H9 (cell line): ENCODE data around the gene GGCT. TPM values are rescaled to one million over a fixed set of nuclear protein-coding genes. Genes with fewer than 3 reads are reported as not detected.

Experiments used
- DNase-seq: peaks from one replicate; pipeline ENCODE4 v3.0.0-alpha.2; 2017
- H2AFZ ChIP-seq: one replicate; pipeline ENCODE4 v1.6.1; 2013; ENCODE audit warnings: mild to moderate bottlenecking, low read length, control low read depth, moderate library complexity
- H2AK5ac ChIP-seq: 2 replicates; pipeline ENCODE4 v1.6.1; 2013; ENCODE audit warnings: low read length, control low read depth, mixed read lengths; ENCODE audit not compliant: insufficient read length
- H2BK120ac ChIP-seq: one replicate; pipeline ENCODE4 v1.6.1; 2013; ENCODE audit warnings: low read depth, mild to moderate bottlenecking, low read length, control low read depth, inconsistent platforms; ENCODE audit not compliant: poor library complexity, severe bottlenecking
- H2BK12ac ChIP-seq: 2 replicates; pipeline ENCODE4 v1.6.1; 2013; ENCODE audit warnings: low read length, control low read depth, mixed read lengths, low read depth; ENCODE audit not compliant: insufficient read length
- H2BK15ac ChIP-seq: 2 replicates; pipeline ENCODE4 v1.6.1; 2013; ENCODE audit warnings: low read depth, low read length, control low read depth
- H2BK20ac ChIP-seq: one replicate; pipeline ENCODE4 v1.6.1; 2013; ENCODE audit warnings: low read depth, mild to moderate bottlenecking, low read length, control low read depth, inconsistent platforms; ENCODE audit not compliant: poor library complexity, severe bottlenecking
- H2BK5ac ChIP-seq: 2 replicates; pipeline ENCODE4 v1.6.1; 2013; ENCODE audit warnings: low read length, control low read depth, mixed read lengths; ENCODE audit not compliant: insufficient read length
- H3K14ac ChIP-seq: 2 replicates; pipeline ENCODE4 v1.6.1; 2013; ENCODE audit warnings: low read length, control low read depth; ENCODE audit not compliant: insufficient read depth
- H3K18ac ChIP-seq: 2 replicates; pipeline ENCODE4 v1.6.1; 2013; ENCODE audit warnings: low read depth, mild to moderate bottlenecking, mixed read lengths, low read length, control low read depth; ENCODE audit not compliant: insufficient read length
- H3K23ac ChIP-seq: 2 replicates; pipeline ENCODE4 v1.6.1; 2013; ENCODE audit warnings: low read length, control low read depth, mixed read lengths, low read depth; ENCODE audit not compliant: insufficient read length
- H3K23me2 ChIP-seq: 2 replicates; pipeline ENCODE4 v1.6.1; 2013; ENCODE audit warnings: low read depth, mild to moderate bottlenecking, mixed read lengths, low read length, control low read depth; ENCODE audit not compliant: insufficient read length, poor library complexity, severe bottlenecking
- H3K27ac ChIP-seq: 2 replicates; pipeline ENCODE4 v1.5.1; 2013; ENCODE audit warnings: low read length, control low read depth, mixed read lengths, low read depth; ENCODE audit not compliant: insufficient read length
- H3K27me3 ChIP-seq: 2 replicates; pipeline ENCODE4 v1.6.1; 2013; ENCODE audit warnings: low read length, control low read depth, inconsistent platforms; ENCODE audit not compliant: insufficient read depth
- H3K4ac ChIP-seq: 2 replicates; pipeline ENCODE4 v1.6.1; 2013; ENCODE audit warnings: low read depth, mild to moderate bottlenecking, control low read depth, inconsistent platforms, low read length, moderate library complexity
- H3K4me1 ChIP-seq: 2 replicates; pipeline ENCODE4 v1.6.1; 2013; ENCODE audit warnings: low read length, control low read depth, inconsistent platforms; ENCODE audit not compliant: insufficient read depth
- H3K4me2 ChIP-seq: 2 replicates; pipeline ENCODE4 v1.6.1; 2013; ENCODE audit warnings: low read length, control low read depth, mixed read lengths; ENCODE audit not compliant: insufficient read length, insufficient read depth
- H3K56ac ChIP-seq: 2 replicates; pipeline ENCODE4 v1.6.1; 2013; ENCODE audit warnings: low read depth, mild to moderate bottlenecking, mixed read lengths, low read length, control low read depth; ENCODE audit not compliant: insufficient read length
- H3K79me1 ChIP-seq: 2 replicates; pipeline ENCODE4 v1.6.1; 2013; ENCODE audit warnings: low read depth, mild to moderate bottlenecking, moderate library complexity, low read length, control low read depth, inconsistent platforms; ENCODE audit not compliant: insufficient read depth, poor library complexity, severe bottlenecking
- H3K79me2 ChIP-seq: 2 replicates; pipeline ENCODE4 v1.6.1; 2013; ENCODE audit warnings: low read length, control low read depth, inconsistent platforms; ENCODE audit not compliant: insufficient read depth
- H3K9ac ChIP-seq: 2 replicates; pipeline ENCODE4 v1.6.1; 2013; ENCODE audit warnings: low read length, control low read depth, mixed read lengths; ENCODE audit not compliant: insufficient read length; ENCODE audit errors: extremely low read depth
- H3K9me3 ChIP-seq: one replicate; pipeline ENCODE4 v1.6.1; 2013; ENCODE audit warnings: low read depth, low read length, inconsistent platforms; ENCODE audit not compliant: control insufficient read depth
- H3T11ph ChIP-seq: one replicate; pipeline ENCODE4 v1.6.1; 2013; ENCODE audit warnings: mild to moderate bottlenecking, low read length, control low read depth, inconsistent platforms
- H4K20me1 ChIP-seq: one replicate; pipeline ENCODE4 v1.6.1; 2013; ENCODE audit not compliant: control insufficient read depth, insufficient read length, insufficient read depth
- H4K5ac ChIP-seq: 2 replicates; pipeline ENCODE4 v1.6.1; 2013; ENCODE audit warnings: low read depth, mild to moderate bottlenecking, mixed read lengths, low read length, control low read depth; ENCODE audit not compliant: insufficient read length
- H4K8ac ChIP-seq: replicated peaks from 2 replicates; pipeline ENCODE4 v1.6.1; 2013; ENCODE audit warnings: low read length, control low read depth, mixed read lengths, low read depth; ENCODE audit not compliant: insufficient read length
- H4K91ac ChIP-seq: 2 replicates; pipeline ENCODE4 v1.6.1; 2013; ENCODE audit warnings: low read depth, mild to moderate bottlenecking, moderate library complexity, mixed read lengths, low read length, control low read depth; ENCODE audit not compliant: insufficient read length
- H3K27ac Mint-ChIP-seq, 3 experiments: 2 replicates in 2 of 3; 3 replicates in 1 of 3; pipeline ENCODE4 v1.8.0; 2020 to 2021; ENCODE audit warnings: mixed read lengths in 3 of 3, mild to moderate bottlenecking in 1 of 3, moderate library complexity in 1 of 3
- H3K27me3 Mint-ChIP-seq: 2 replicates; pipeline ENCODE4 v1.8.0; 2021; ENCODE audit warnings: low read depth, mild to moderate bottlenecking, moderate library complexity, mixed read lengths
- H3K36me3 Mint-ChIP-seq, 3 experiments: 2 replicates in 2 of 3; 3 replicates in 1 of 3; pipeline ENCODE4 v1.8.0; 2020 to 2021; ENCODE audit warnings: low read depth in 3 of 3, mixed read lengths in 3 of 3; ENCODE audit not compliant: insufficient read depth in 1 of 3
- H3K4me1 Mint-ChIP-seq, 2 experiments: 2 replicates each; pipeline ENCODE4 v1.8.0; 2020; ENCODE audit warnings: mixed read lengths in 2 of 2
- H3K4me3 Mint-ChIP-seq, 2 experiments: 2 replicates in 1 of 2; 3 replicates in 1 of 2; pipeline ENCODE4 v1.8.0; 2020 to 2021; ENCODE audit warnings: mild to moderate bottlenecking in 2 of 2, mixed read lengths in 2 of 2, moderate library complexity in 1 of 2
- H3K9me3 Mint-ChIP-seq, 2 experiments: 2 replicates in 1 of 2; 3 replicates in 1 of 2; pipeline ENCODE4 v1.8.0; 2020; ENCODE audit warnings: mild to moderate bottlenecking in 2 of 2, mixed read lengths in 2 of 2, moderate library complexity in 1 of 2
- CTCF ChIP-seq: fragments of 200-600 bp; sonication (generic); conservative IDR thresholded peaks from 3 replicates; pipeline ENCODE4 v1.8.0; 2021; ENCODE audit warnings: antibody characterized with exemption, mild to moderate bottlenecking
- WGBS: extraction: QIAGEN DNeasy Blood & Tissue Kit; methylation state at CpG from one replicate; pipeline ENCODE4 v1.1.7; 2013; ENCODE audit warnings: missing lambda C conversion rate, low lambda C conversion rate, mixed read lengths; ENCODE audit not compliant: insufficient read length; ENCODE audit errors: extremely low coverage; 5-methylcytosine and 5-hydroxymethylcytosine counted together
- total RNA-seq: library from RNA; stranded (reverse); gene quantifications from 2 replicates; pipeline ENCODE4 v1.2.1, GENCODE V29; 2021

The GGCT gene
- total RNA-seq, 1 experiment from 2014 or later = 84.9 TPM

DNA sequence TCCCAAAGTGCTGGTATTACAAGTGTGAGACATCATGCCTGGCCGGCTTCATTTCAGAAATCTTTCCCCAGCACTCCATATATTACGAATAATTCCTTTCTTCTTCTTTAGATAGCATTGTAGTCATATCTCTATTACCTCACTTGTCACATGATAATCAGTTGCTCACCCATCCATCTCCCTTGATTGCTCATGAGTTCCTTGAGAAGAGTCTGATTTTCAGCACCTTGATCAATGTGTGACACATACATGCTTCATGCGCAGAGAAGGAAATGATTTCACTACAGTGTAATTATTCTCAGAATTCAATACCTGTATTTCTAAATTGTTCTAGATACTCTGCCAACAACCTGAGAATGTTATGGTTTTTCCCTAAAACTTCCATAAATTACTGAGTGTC, 26.7 kb upstream of the GGCT start:
- Mint-ChIP-seq H3K27me3 (peaks cover 6% of the 10 kb centered on the region), H3K36me3 (peaks cover 0 to under 1% (median under 1%) of the 10 kb centered on the region in 3 experiments; a peak in 3 of 7 replicates), H3K27ac (no peak overlapping the region), H3K4me1 (no peaks in the 10 kb centered on the region), H3K9me3 (0 out of 5 replicates have a peak, but pooled peaks cover 0 to 1% of the 10 kb centered on the region in 2 experiments), H3K4me3 (no peak overlapping the region)
- no peak overlapping the region for H3K27ac ChIP-seq
- H4K91ac ChIP-seq = no peak overlapping the region
- H4K8ac ChIP-seq = no peak overlapping the region
- no peak overlapping the region for H3K18ac ChIP-seq
- H3K9me3 ChIP-seq = no peaks in the 10 kb centered on the region
- H3T11ph ChIP-seq = no peak overlapping the region
- no peaks in the 10 kb centered on the region for H4K20me1 ChIP-seq
- no peak overlapping the region for H3K56ac ChIP-seq
- no peaks in the 10 kb centered on the region for H3K27me3 ChIP-seq
- no peak overlapping the region for H3K4me2 ChIP-seq
- TF ChIP-seq CTCF = no peak
- WGBS = no CpG with 5 or more reads among the region's 3 CpGs
- no peak overlapping the region for H2BK120ac ChIP-seq
- H3K4ac ChIP-seq = no peak overlapping the region
- no peak overlapping the region for H2AFZ ChIP-seq
- no peak overlapping the region for H2AK5ac ChIP-seq
- H3K9ac ChIP-seq = no peak overlapping the region
- no peak overlapping the region for H2BK20ac ChIP-seq
- H3K23ac ChIP-seq = no peak overlapping the region
- H2BK15ac ChIP-seq = no peak overlapping the region
- no peak for DNase-seq
- no peak overlapping the region for H3K14ac ChIP-seq
- H3K79me2 ChIP-seq = no peaks in the 10 kb centered on the region
- no peak overlapping the region for H4K5ac ChIP-seq
- H2BK12ac ChIP-seq = no peak overlapping the region
- no peaks in the 10 kb centered on the region for H3K79me1 ChIP-seq
- H2BK5ac ChIP-seq = no peak overlapping the region
- H3K23me2 ChIP-seq = no peaks in the 10 kb centered on the region
- H3K4me1 ChIP-seq = no peaks in the 10 kb centered on the region
